ENCODE measurements around the gene LEAP2. TPM values are rescaled to one million over a fixed set of nuclear protein-coding genes. Genes with fewer than 3 reads are reported as not detected.
A peak's percentile ranks its signal among the peaks of the same experiment; 100 is the strongest.

LEAP2 gene
- total RNA-seq, 2 experiments from 2014 or later, result 3.4 to 3.7 TPM

- no peaks in the 10 kb centered on the region for H3K36me3 Mint-ChIP-seq (ENCODE audit: low read depth)
- ATAC-seq (no peak), DNase-seq (no peak)
- ChIA-PET CTCF (interaction anchor here (4.5 to 8.0 kb wide), 3 partner anchors 11 to 52 kb away, joined by 25 to 62 read pairs (median 35); no protein-coding TSS in a partner anchor), POLR2A (interaction anchor here (0.7 to 1.7 kb wide), 2 partner anchors 56 to 220 kb away, joined by 3 to 4 read pairs; partner anchors contain the start of gene HSPA4)
- peaks cover 31% of the 10 kb centered on the region for H3K27me3 Mint-ChIP-seq (ENCODE audit: low read depth)
- peak overlapping the region; percentile 70 for H3K4me3 Mint-ChIP-seq
- H3K9me3 Mint-ChIP-seq (ENCODE audit: insufficient read depth), result no peaks in the 10 kb centered on the region
- H3K27ac Mint-ChIP-seq, result peak overlapping the region; percentile 72
- H3K4me1 Mint-ChIP-seq (ENCODE audit: low read depth), result peaks cover 16% of the 10 kb centered on the region
Measured at GRCh38 chr5:132831095-132831860, 42.2 kb upstream of the LEAP2 start.

GRCh38 chr5:132832612-132833011 lies 40.9 kb upstream of the LEAP2 start:
- CTCF ChIA-PET, result interaction anchor here (1.4 to 8.0 kb wide), 2 partner anchors 12 to 51 kb away, joined by 3 to 62 read pairs; no protein-coding TSS in a partner anchor
- Mint-ChIP-seq H3K4me3 (no peak overlapping the region), H3K9me3 (ENCODE audit: insufficient read depth) (no peaks in the 10 kb centered on the region), H3K4me1 (ENCODE audit: low read depth) (peaks cover 14% of the 10 kb centered on the region), H3K36me3 (ENCODE audit: low read depth) (no peaks in the 10 kb centered on the region), H3K27ac (no peak overlapping the region), H3K27me3 (ENCODE audit: low read depth) (peaks cover 22% of the 10 kb centered on the region)
- POLR2A ChIA-PET, result no interaction called here
- ATAC-seq, result no peak
- DNase-seq, result no peak

- Mint-ChIP-seq H3K27me3 (ENCODE audit: low read depth) (peaks cover 12% of the 10 kb centered on the region), H3K9me3 (ENCODE audit: insufficient read depth) (no peaks in the 10 kb centered on the region), H3K36me3 (ENCODE audit: low read depth) (no peaks in the 10 kb centered on the region), H3K4me1 (ENCODE audit: low read depth) (peaks cover 13% of the 10 kb centered on the region), H3K27ac (no peak overlapping the region), H3K4me3 (no peak overlapping the region)
- DNase-seq (no peak), ATAC-seq (no peak)
- CTCF ChIA-PET, result interaction anchor here (1.6 to 8.0 kb wide), 2 partner anchors 14 to 49 kb away, joined by 6 to 62 read pairs; no protein-coding TSS in a partner anchor
- POLR2A ChIA-PET, result no interaction called here
Measured at GRCh38 chr5:132834057-132834456, 39.4 kb upstream of the LEAP2 start.

- H3K4me1 Mint-ChIP-seq (ENCODE audit: low read depth), result peaks cover 12% of the 10 kb centered on the region
- ATAC-seq (no peak), DNase-seq (no peak)
- H3K9me3 Mint-ChIP-seq (ENCODE audit: insufficient read depth), result no peaks in the 10 kb centered on the region
- no peaks in the 10 kb centered on the region for H3K27me3 Mint-ChIP-seq (ENCODE audit: low read depth)
- ChIA-PET CTCF (no interaction called here), POLR2A (no interaction called here)
- H3K4me3 Mint-ChIP-seq, result no peak overlapping the region
- no peak overlapping the region for H3K27ac Mint-ChIP-seq
- H3K36me3 Mint-ChIP-seq (ENCODE audit: low read depth), result no peaks in the 10 kb centered on the region
Measured at GRCh38 chr5:132836852-132837251, 36.6 kb upstream of the LEAP2 start.

DNA sequence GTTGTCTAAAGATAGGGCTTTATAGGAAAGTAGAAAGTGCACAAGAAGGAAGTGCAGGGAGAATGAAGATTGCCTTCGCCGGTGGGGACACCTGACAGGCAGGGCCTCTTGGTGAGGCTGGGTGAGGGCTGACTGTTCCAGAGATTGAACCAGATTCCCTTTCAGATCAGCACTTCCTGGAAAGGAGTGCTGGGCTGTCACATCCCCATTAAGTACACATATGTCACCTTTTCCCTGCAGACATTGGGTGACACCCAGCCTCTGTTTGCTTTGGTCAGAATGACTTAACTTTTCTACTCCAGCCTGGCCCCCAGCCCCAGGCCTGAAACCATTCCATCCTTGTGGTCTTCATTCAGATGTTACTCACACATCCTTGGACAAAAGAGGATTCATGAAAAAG lies 35.6 kb upstream of the LEAP2 start:
- H3K9me3 Mint-ChIP-seq (ENCODE audit: insufficient read depth), result no peaks in the 10 kb centered on the region
- peaks cover 12% of the 10 kb centered on the region for H3K4me1 Mint-ChIP-seq (ENCODE audit: low read depth)
- no peaks in the 10 kb centered on the region for H3K27me3 Mint-ChIP-seq (ENCODE audit: low read depth)
- ChIA-PET POLR2A (no interaction called here), CTCF (no interaction called here)
- no peak overlapping the region for H3K27ac Mint-ChIP-seq
- ATAC-seq (no peak), DNase-seq (no peak)
- H3K4me3 Mint-ChIP-seq, result no peak overlapping the region
- no peaks in the 10 kb centered on the region for H3K36me3 Mint-ChIP-seq (ENCODE audit: low read depth)

- Mint-ChIP-seq H3K27me3 (ENCODE audit: low read depth) (no peaks in the 10 kb centered on the region), H3K4me1 (ENCODE audit: low read depth) (peaks cover 12% of the 10 kb centered on the region)
- CTCF ChIA-PET, result interaction anchor here (1.2 kb wide), 1 partner anchor 44 kb away, joined by 3 read pairs; no protein-coding TSS in a partner anchor
Measured at GRCh38 chr5:132838516-132839282, 34.8 kb upstream of the LEAP2 start.

DNA sequence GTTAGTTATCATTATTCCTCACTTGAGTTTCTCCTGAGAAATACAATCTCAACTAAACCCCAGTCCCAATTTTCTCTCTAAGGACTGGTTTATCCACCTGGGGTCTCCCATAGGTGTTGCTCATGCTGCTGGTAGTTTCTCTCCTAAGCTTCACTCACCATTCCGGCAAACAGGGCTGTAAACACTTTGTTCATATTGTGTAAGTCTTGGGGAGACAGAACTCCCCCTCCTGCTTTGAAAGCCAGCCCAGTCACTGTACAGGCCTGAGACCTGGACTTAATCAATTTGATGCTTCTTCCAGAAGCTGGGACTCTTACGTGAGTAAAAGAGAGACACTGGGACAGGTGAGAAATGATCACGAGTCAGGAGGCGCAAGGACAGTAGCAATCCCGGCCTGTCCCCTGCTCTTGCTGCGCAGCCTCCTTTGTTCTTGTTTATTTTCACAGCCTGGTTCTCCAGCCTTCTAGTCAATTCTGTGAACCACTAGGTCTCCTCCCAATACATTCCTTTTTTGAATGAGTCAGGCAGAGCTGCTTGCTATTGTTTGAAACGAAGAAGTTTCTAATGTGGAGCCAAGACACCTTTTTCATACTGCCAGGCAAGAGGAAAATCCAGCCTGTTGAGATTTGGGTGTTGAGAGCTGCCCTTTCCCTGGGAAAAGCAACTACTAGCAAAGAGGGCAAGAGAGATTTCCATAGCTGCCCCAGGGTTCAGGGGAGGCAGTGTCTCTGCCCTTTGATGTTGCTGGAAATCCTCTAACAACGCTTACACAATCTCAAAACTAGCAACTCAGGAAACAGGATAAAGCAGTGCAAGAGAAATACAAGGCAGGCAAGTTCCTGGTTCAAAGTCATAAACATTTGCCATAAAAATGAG lies 33.8 kb upstream of the LEAP2 start:
- ChIA-PET POLR2A (no interaction called here), CTCF (interaction anchor here (1.2 kb wide), 1 partner anchor 43 kb away, joined by 3 read pairs; no protein-coding TSS in a partner anchor)
- no peak overlapping the region for H3K4me3 Mint-ChIP-seq
- no peaks in the 10 kb centered on the region for H3K36me3 Mint-ChIP-seq (ENCODE audit: low read depth)
- no peak overlapping the region for H3K27ac Mint-ChIP-seq
- DNase-seq (no peak), ATAC-seq (no peak)
- H3K9me3 Mint-ChIP-seq (ENCODE audit: insufficient read depth), result no peaks in the 10 kb centered on the region
- H3K27me3 Mint-ChIP-seq (ENCODE audit: low read depth), result no peaks in the 10 kb centered on the region
- H3K4me1 Mint-ChIP-seq (ENCODE audit: low read depth), result peaks cover 12% of the 10 kb centered on the region

More at GRCh38 chr5:132838516-132839282, 34.8 kb upstream of the LEAP2 start:
- no peak overlapping the region for H3K27ac Mint-ChIP-seq
- H3K4me3 Mint-ChIP-seq, result no peak overlapping the region
- no peaks in the 10 kb centered on the region for H3K9me3 Mint-ChIP-seq (ENCODE audit: insufficient read depth)
- DNase-seq (no peak), ATAC-seq (no peak)
- POLR2A ChIA-PET, result no interaction called here
- H3K36me3 Mint-ChIP-seq (ENCODE audit: low read depth), result no peaks in the 10 kb centered on the region

DNA sequence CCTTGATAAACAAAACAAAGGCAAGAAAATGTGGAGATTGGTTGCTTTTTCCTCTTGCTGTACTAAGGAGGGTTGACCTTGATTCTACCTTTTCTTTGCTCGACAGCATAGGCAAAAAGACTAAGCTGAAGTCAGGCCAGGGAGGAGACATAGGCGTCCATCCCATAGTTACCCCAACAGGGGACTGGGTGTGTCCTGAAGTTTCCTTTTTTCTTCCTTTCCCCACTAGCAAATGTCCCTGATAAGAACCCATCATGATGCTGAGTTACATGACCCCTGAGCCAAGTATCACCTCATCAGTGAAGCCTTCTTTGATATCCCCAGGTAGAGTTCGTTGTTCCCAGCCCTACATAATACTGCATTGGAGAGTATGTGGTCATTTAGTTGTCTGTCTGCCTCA lies 33.2 kb upstream of the LEAP2 start:
- H3K9me3 Mint-ChIP-seq (ENCODE audit: insufficient read depth), result no peaks in the 10 kb centered on the region

GRCh38 chr5:132840896-132841295 lies 32.6 kb upstream of the LEAP2 start:
- no peaks in the 10 kb centered on the region for H3K9me3 Mint-ChIP-seq (ENCODE audit: insufficient read depth)
- ChIA-PET POLR2A (no interaction called here), CTCF (interaction anchor here (0.6 to 1.4 kb wide), 2 partner anchors 84 to 335 kb away, joined by 3 read pairs; no protein-coding TSS in a partner anchor)
- ATAC-seq (no peak), DNase-seq (no peak)
- no peak overlapping the region for H3K27ac Mint-ChIP-seq
- peaks cover 12% of the 10 kb centered on the region for H3K4me1 Mint-ChIP-seq (ENCODE audit: low read depth)
- no peaks in the 10 kb centered on the region for H3K27me3 Mint-ChIP-seq (ENCODE audit: low read depth)
- H3K36me3 Mint-ChIP-seq (ENCODE audit: low read depth), result no peaks in the 10 kb centered on the region
- H3K4me3 Mint-ChIP-seq, result no peak overlapping the region

More for the DNA sequence above, 33.2 kb upstream of the LEAP2 start:
- Mint-ChIP-seq H3K27ac (no peak overlapping the region), H3K4me3 (no peak overlapping the region), H3K27me3 (ENCODE audit: low read depth) (no peaks in the 10 kb centered on the region), H3K36me3 (ENCODE audit: low read depth) (no peaks in the 10 kb centered on the region), H3K4me1 (ENCODE audit: low read depth) (peaks cover 12% of the 10 kb centered on the region)
- ATAC-seq (no peak), DNase-seq (no peak)
- ChIA-PET POLR2A (no interaction called here), CTCF (interaction anchor here (1.4 kb wide), 1 partner anchor 335 kb away, joined by 3 read pairs; no protein-coding TSS in a partner anchor)

GRCh38 chr5:132841305-132841704 lies 32.2 kb upstream of the LEAP2 start:
- H3K9me3 Mint-ChIP-seq (ENCODE audit: insufficient read depth), result no peaks in the 10 kb centered on the region
- peaks cover 12% of the 10 kb centered on the region for H3K4me1 Mint-ChIP-seq (ENCODE audit: low read depth)
- no peaks in the 10 kb centered on the region for H3K27me3 Mint-ChIP-seq (ENCODE audit: low read depth)
- CTCF ChIA-PET, result interaction anchor here (0.6 to 1.4 kb wide), 2 partner anchors 84 to 336 kb away, joined by 3 read pairs; no protein-coding TSS in a partner anchor
- no peak for DNase-seq
- ATAC-seq, result no peak
- H3K27ac Mint-ChIP-seq, result no peak overlapping the region
- H3K4me3 Mint-ChIP-seq, result no peak overlapping the region
- POLR2A ChIA-PET, result no interaction called here
- no peaks in the 10 kb centered on the region for H3K36me3 Mint-ChIP-seq (ENCODE audit: low read depth)

- no peak overlapping the region for H3K4me3 Mint-ChIP-seq
- DNase-seq (no peak), ATAC-seq (no peak)
- H3K27me3 Mint-ChIP-seq (ENCODE audit: low read depth), result peaks cover 5% of the 10 kb centered on the region
- POLR2A ChIA-PET, result interaction anchor here (1.2 kb wide), 1 partner anchor 13 kb away, joined by 3 read pairs; no protein-coding TSS in a partner anchor
- no peaks in the 10 kb centered on the region for H3K9me3 Mint-ChIP-seq (ENCODE audit: insufficient read depth)
- H3K27ac Mint-ChIP-seq, result no peak overlapping the region
- H3K4me1 Mint-ChIP-seq (ENCODE audit: low read depth), result no peaks in the 10 kb centered on the region
- CTCF ChIA-PET, result interaction anchor here (1.2 to 2.6 kb wide), 3 partner anchors 29 to 462 kb away, joined by 3 to 8 read pairs (median 3); no protein-coding TSS in a partner anchor
- H3K36me3 Mint-ChIP-seq (ENCODE audit: low read depth), result no peaks in the 10 kb centered on the region
Measured at GRCh38 chr5:132848270-132848669, 25.2 kb upstream of the LEAP2 start.
